OCI-LY7 (cell line): ENCODE measurements around the gene ITPKB. TPM values are rescaled to one million over a fixed set of nuclear protein-coding genes. Genes with fewer than 3 reads are reported as not detected.

ENCODE experiments used
- BruUV-seq: library from RNA; stranded (reverse); fragments of 400-500 nt; replicated peaks from 2 replicates; lab custom pipeline; 2021; lab: Mats Ljungman, UMichigan
- CTCF ChIA-PET: fragments of 300-600 bp; sonication (Branson Sonifier 250); formaldehyde crosslinking; loops from one replicate; lab custom pipeline; 2022; ENCODE audit warnings: antibody characterized with exemption; ENCODE audit not compliant: unreplicated experiment; lab: Charles Lee
- POLR2A ChIA-PET: fragments of 300-600 bp; sonication (Branson Sonifier 250); formaldehyde crosslinking; loops from one replicate; lab custom pipeline; 2022; ENCODE audit warnings: antibody characterized with exemption; lab: Charles Lee
- DNase-seq: peaks from one replicate; pipeline ENCODE4 v3.0.0-alpha.2; 2015; ENCODE audit warnings: low spot score
- H2AFZ ChIP-seq: fragments of 200-600 bp; sonication (generic), shearing (Covaris generic); 2 replicates; pipeline ENCODE4 v1.6.1; 2014; ENCODE audit warnings: mild to moderate bottlenecking, antibody characterized with exemption, low read length, moderate library complexity
- H3K27ac ChIP-seq: fragments of 200-600 bp; sonication (generic); 2 replicates; pipeline ENCODE4 v1.5.1; 2014; ENCODE audit warnings: mixed run types, low read depth, mild to moderate bottlenecking, moderate library complexity, low read length, inconsistent platforms; ENCODE audit not compliant: poor library complexity, severe bottlenecking
- H3K36me3 ChIP-seq: fragments of 200-600 bp; sonication (generic); 2 replicates; pipeline ENCODE4 v1.6.1; 2014; ENCODE audit warnings: mild to moderate bottlenecking, antibody characterized with exemption, low read length, moderate library complexity, mixed read lengths; ENCODE audit not compliant: insufficient read depth
- H3K4me1 ChIP-seq: fragments of 200-600 bp; sonication (generic); 2 replicates; pipeline ENCODE4 v1.5.1; 2014; ENCODE audit warnings: mild to moderate bottlenecking, low read length; ENCODE audit not compliant: insufficient read depth, poor library complexity, severe bottlenecking
- H3K4me2 ChIP-seq: fragments of 200-600 bp; sonication (generic); 2 replicates; pipeline ENCODE4 v1.6.1; 2014; ENCODE audit warnings: mild to moderate bottlenecking, low read length
- H3K4me3 ChIP-seq: fragments of 200-600 bp; sonication (generic); 2 replicates; pipeline ENCODE4 v1.5.1; 2014; ENCODE audit warnings: mild to moderate bottlenecking, low read depth, low read length; ENCODE audit not compliant: poor library complexity, severe bottlenecking
- H3K79me2 ChIP-seq: fragments of 200-600 bp; sonication (generic); 2 replicates; pipeline ENCODE4 v1.6.1; 2016; ENCODE audit warnings: low read depth, mild to moderate bottlenecking, low read length, moderate library complexity, mixed read lengths; ENCODE audit not compliant: insufficient read depth
- H3K9me2 ChIP-seq: fragments of 200-600 bp; sonication (generic); 2 replicates; pipeline ENCODE4 v1.6.1; 2016; ENCODE audit warnings: mild to moderate bottlenecking, low read length, mixed read lengths; ENCODE audit not compliant: insufficient read depth
- H3K9me3 ChIP-seq: fragments of 200-600 bp; sonication (generic); 2 replicates; pipeline ENCODE4 v1.6.1; 2014; ENCODE audit warnings: mild to moderate bottlenecking, mixed run types, low read length, mixed read lengths
- H4K20me1 ChIP-seq: fragments of 200-600 bp; sonication (generic); 2 replicates; pipeline ENCODE4 v1.6.1; 2014; ENCODE audit warnings: mild to moderate bottlenecking, antibody characterized with exemption, low read length, moderate library complexity, mixed read lengths; ENCODE audit not compliant: insufficient read depth
- EZH2phosphoT487 ChIP-seq: fragments of 200-600 bp; sonication (generic); IDR thresholded peaks from 2 replicates; pipeline ENCODE4 v1.6.1; 2018; ENCODE audit warnings: low read depth, borderline replicate concordance, mild to moderate bottlenecking, mixed run types, antibody characterized with exemption, low read length, moderate library complexity, mixed read lengths
- intact Hi-C: fragments of 100-400 bp; cut with micrococcal nuclease; formaldehyde crosslinking; loops from one replicate; pipeline ENCODE4 v1.10.0; 2022; ENCODE audit not compliant: unreplicated experiment
- total RNA-seq, 2 experiments: library from RNA; depleted of rRNA in 1 of 2; stranded (reverse); fragments of >200 nt in 1 of 2; shearing (Covaris generic) in 1 of 2; gene quantifications; 2 replicates each; pipeline ENCODE4 v1.2.3, GENCODE V29; 2014 to 2022
- TF ChIP-seq, protein P1 (sequence below): fragments of 200-600 bp; sonication (generic); conservative IDR thresholded peaks from 2 replicates; pipeline ENCODE4 v1.5.1; 2014; ENCODE audit warnings: mild to moderate bottlenecking, antibody characterized with exemption, low read length, moderate library complexity, mixed read lengths

ITPKB gene
- total RNA-seq, 2 experiments from 2014 or later, result 20.5 to 33.3 TPM

GRCh38 chr1:226766565-226766964 lies 27.5 kb upstream of the ITPKB start:
- Histone ChIP-seq H3K36me3 (no peaks in the 10 kb centered on the region), H3K9me2 (no peaks in the 10 kb centered on the region), H3K4me3 (no peak overlapping the region), H4K20me1 (no peaks in the 10 kb centered on the region), H3K79me2 (no peaks in the 10 kb centered on the region), H3K4me2 (peak overlapping the region; percentile 79), H2AFZ (peak overlapping the region; percentile 38; the same call in 1 of the 2 replicates), H3K4me1 (peaks cover 51% of the 10 kb centered on the region), H3K27ac (peak overlapping the region; percentile 98), H3K9me3 (no peaks in the 10 kb centered on the region; the same call in 1 of the 2 replicates)
- BruUV-seq, result no TSS peak
- ChIA-PET POLR2A (no interaction called here), CTCF (no interaction called here)
- DNase-seq, result no peak
- intact Hi-C loops, result no loop called here
- TF ChIP-seq EZH2phosphoT487, result no peak
- TF ChIP-seq, protein P1, sequence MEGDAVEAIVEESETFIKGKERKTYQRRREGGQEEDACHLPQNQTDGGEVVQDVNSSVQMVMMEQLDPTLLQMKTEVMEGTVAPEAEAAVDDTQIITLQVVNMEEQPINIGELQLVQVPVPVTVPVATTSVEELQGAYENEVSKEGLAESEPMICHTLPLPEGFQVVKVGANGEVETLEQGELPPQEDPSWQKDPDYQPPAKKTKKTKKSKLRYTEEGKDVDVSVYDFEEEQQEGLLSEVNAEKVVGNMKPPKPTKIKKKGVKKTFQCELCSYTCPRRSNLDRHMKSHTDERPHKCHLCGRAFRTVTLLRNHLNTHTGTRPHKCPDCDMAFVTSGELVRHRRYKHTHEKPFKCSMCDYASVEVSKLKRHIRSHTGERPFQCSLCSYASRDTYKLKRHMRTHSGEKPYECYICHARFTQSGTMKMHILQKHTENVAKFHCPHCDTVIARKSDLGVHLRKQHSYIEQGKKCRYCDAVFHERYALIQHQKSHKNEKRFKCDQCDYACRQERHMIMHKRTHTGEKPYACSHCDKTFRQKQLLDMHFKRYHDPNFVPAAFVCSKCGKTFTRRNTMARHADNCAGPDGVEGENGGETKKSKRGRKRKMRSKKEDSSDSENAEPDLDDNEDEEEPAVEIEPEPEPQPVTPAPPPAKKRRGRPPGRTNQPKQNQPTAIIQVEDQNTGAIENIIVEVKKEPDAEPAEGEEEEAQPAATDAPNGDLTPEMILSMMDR, result no peak

DNA sequence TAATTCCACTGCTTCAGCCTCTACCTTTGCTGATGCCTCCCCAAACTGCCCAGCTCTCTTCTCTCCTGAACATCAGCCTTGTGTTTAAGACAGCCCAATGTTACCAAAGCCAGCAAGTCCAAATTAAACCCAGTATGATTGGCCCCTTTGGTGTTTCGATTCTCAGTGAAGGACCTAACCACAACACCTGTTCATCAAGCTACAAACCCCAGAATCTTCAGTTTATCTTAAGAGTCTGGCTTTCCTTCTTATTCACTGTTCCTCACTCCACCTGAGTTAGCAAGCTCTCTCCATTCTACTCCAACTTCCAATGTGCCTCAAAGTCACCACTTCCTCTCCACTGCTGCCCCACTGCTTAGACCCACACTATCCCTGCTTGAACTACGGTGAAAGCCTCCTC lies 25.5 kb upstream of the ITPKB start:
- Histone ChIP-seq H3K4me1 (peaks cover 55% of the 10 kb centered on the region), H3K4me2 (peak overlapping the region; percentile 79), H3K36me3 (no peaks in the 10 kb centered on the region), H3K4me3 (peak overlapping the region; percentile 50), H2AFZ (peak overlapping the region; percentile 53; the same call in 1 of the 2 replicates), H3K9me3 (no peaks in the 10 kb centered on the region; the same call in 1 of the 2 replicates), H4K20me1 (no peaks in the 10 kb centered on the region), H3K79me2 (no peaks in the 10 kb centered on the region), H3K27ac (peak overlapping the region; percentile 98), H3K9me2 (no peaks in the 10 kb centered on the region)
- DNase-seq, result peak; percentile 87
- no peak for TF ChIP-seq EZH2phosphoT487
- TF ChIP-seq, protein P1, result no peak
- intact Hi-C loops, result loop anchor here (1.0 to 5.0 kb wide), 3 partner anchors 25 to 63 kb away; partner anchors contain the start of gene ITPKB
- BruUV-seq, result no TSS peak
- POLR2A ChIA-PET, result interaction anchor here (0.6 to 2.8 kb wide), 9 partner anchors 9 to 327 kb away, joined by 3 to 33 read pairs (median 4); partner anchors contain the start of gene ITPKB
- CTCF ChIA-PET, result interaction anchor here (0.6 to 0.8 kb wide), 3 partner anchors 24 to 178 kb away, joined by 3 read pairs; no protein-coding TSS in a partner anchor

- TSS peak; percentile 75 for BruUV-seq
- POLR2A ChIA-PET, result interaction anchor here (0.5 to 2.8 kb wide), 14 partner anchors 9 to 328 kb away, joined by 3 to 33 read pairs (median 4); partner anchors contain the start of gene ITPKB
Measured at GRCh38 chr1:226763905-226764264, 24.8 kb upstream of the ITPKB start.

More at GRCh38 chr1:226763905-226764264, 24.8 kb upstream of the ITPKB start:
- no peaks in the 10 kb centered on the region; the same call in 1 of the 2 replicates for H3K9me3 ChIP-seq
- no peaks in the 10 kb centered on the region for H4K20me1 ChIP-seq
- H3K79me2 ChIP-seq, result no peaks in the 10 kb centered on the region
- H3K4me2 ChIP-seq, result peak overlapping the region; percentile 79
- CTCF ChIA-PET, result interaction anchor here (0.6 to 0.8 kb wide), 2 partner anchors 24 to 51 kb away, joined by 3 read pairs; no protein-coding TSS in a partner anchor
- peak overlapping the region; percentile 50 for H3K4me3 ChIP-seq
- TF ChIP-seq EZH2phosphoT487, result no peak
- TF ChIP-seq, protein P1, result no peak
- H3K27ac ChIP-seq, result peak overlapping the region; percentile 98
- H3K36me3 ChIP-seq, result no peaks in the 10 kb centered on the region
- no peaks in the 10 kb centered on the region for H3K9me2 ChIP-seq
- intact Hi-C loops, result loop anchor here (1.0 to 5.0 kb wide), 3 partner anchors 25 to 63 kb away; partner anchors contain the start of gene ITPKB
- DNase-seq, result peak; percentile 57
- H2AFZ ChIP-seq, result peak overlapping the region; percentile 53
- peaks cover 55% of the 10 kb centered on the region for H3K4me1 ChIP-seq
